OCI-LY1 (cell line): ENCODE results near the gene SLC17A8.

Source experiments
- CTCF ChIP-seq: fragments of 200-600 bp; sonication (generic), shearing (Covaris generic); IDR thresholded peaks from 2 replicates; pipeline ENCODE4 v1.5.1; 2017; ENCODE audit warnings: mild to moderate bottlenecking, antibody characterized with exemption, low read length, moderate library complexity, mixed read lengths
- EZH2 ChIP-seq: fragments of 200-600 bp; sonication (generic), shearing (Covaris generic); IDR thresholded peaks from 2 replicates; pipeline ENCODE4 v1.8.0; 2017; ENCODE audit warnings: borderline replicate concordance, mixed run types, mild to moderate bottlenecking, antibody characterized with exemption, low read length, moderate library complexity, mixed read lengths

GRCh38 chr12:100317371-100317770 lies 39.5 kb upstream of the SLC17A8 start:
- TF ChIP-seq CTCF (no peak), EZH2 (no peak)
